GM13977 (cell line): ENCODE measurements around the gene SH2D2A.

Source experiments
- DNase-seq: peaks from one replicate; pipeline ENCODE4 v3.0.0; 2012; ENCODE audit warnings: low spot score
- CTCF ChIP-seq: IDR thresholded peaks from 2 replicates; pipeline ENCODE4 v1.5.1; 2012; ENCODE audit warnings: mild to moderate bottlenecking, control low read depth; ENCODE audit not compliant: insufficient read depth; ENCODE audit errors: extremely low read depth, missing control alignments
- in situ Hi-C: fragments of 300-500 bp; cut with MboI; formaldehyde crosslinking; loops from one replicate; pipeline ENCODE4 v1.12.0; 2022; ENCODE audit warnings: low sequenced_read_pairs, low pct_unique_long_range_greater_than_20kb, mixed read lengths, inconsistent platforms; ENCODE audit not compliant: unreplicated experiment

Gene SH2D2A

GRCh38 chr1:156862997-156863599 is 46.5 kb upstream of the SH2D2A start:
- in situ Hi-C loops, result loop anchor here (25.0 kb wide), 1 partner anchor 151 kb away; the partner anchor contains the start of gene CRABP2
- DNase-seq, result no peak
- no peak for TF ChIP-seq CTCF

GRCh38 chr1:156862584-156862983 is 45.9 kb upstream of the SH2D2A start:
- in situ Hi-C loops, result loop anchor here (25.0 kb wide), 1 partner anchor 150 kb away; the partner anchor contains the start of gene CRABP2
- TF ChIP-seq CTCF, result no peak
- DNase-seq, result no peak

GRCh38 chr1:156860628-156861423 is 44.2 kb upstream of the SH2D2A start, which contains the start of gene NTRK1:
Gene NTRK1 (plus strand): TSS chr1:156860865. CDS start chr1:156860935, 70 bp downstream.
- DNase-seq, result peak; percentile 86
- in situ Hi-C loops, result loop anchor here (25.0 kb wide), 1 partner anchor 149 kb away; the partner anchor contains the start of gene CRABP2
- TF ChIP-seq CTCF, result no peak

GRCh38 chr1:156860113-156860627 is 43.5 kb upstream of the SH2D2A start:
- peak; percentile 87 for TF ChIP-seq CTCF
- DNase-seq, result peak; percentile 91
- in situ Hi-C loops, result loop anchor here (25.0 kb wide), 1 partner anchor 148 kb away; the partner anchor contains the start of gene CRABP2

- in situ Hi-C loops, result loop anchor here (25.0 kb wide), 1 partner anchor 147 kb away; the partner anchor contains the start of gene CRABP2
Observed at GRCh38 chr1:156859523-156860112, 43.0 kb upstream of the SH2D2A start.

More at GRCh38 chr1:156859523-156860112, 43.0 kb upstream of the SH2D2A start:
- TF ChIP-seq CTCF, result no peak
- DNase-seq, result peak; percentile 70
